K562 (cell line): ENCODE measurements around the gene TMEM222. TPM values are rescaled to one million over a fixed set of nuclear protein-coding genes. Genes with fewer than 3 reads are reported as not detected.

Source experiments
- EGR1 ChIP-seq: fragments of 450-650 bp; conservative IDR thresholded peaks from 2 replicates; pipeline ENCODE4 v1.6.1; 2017; ENCODE audit warnings: mild to moderate bottlenecking
- EWSR1 ChIP-seq: fragments of 450-650 bp; IDR thresholded peaks from 2 replicates; pipeline ENCODE4 v1.6.1; 2018; ENCODE audit warnings: borderline replicate concordance, mild to moderate bottlenecking, low read depth, moderate library complexity; ENCODE audit not compliant: partially characterized antibody
- HMG20B ChIP-seq: fragments of 250-450 bp; sonication (Bioruptor Pico); IDR thresholded peaks from 2 replicates; pipeline ENCODE4 v1.5.0; 2021; ENCODE audit warnings: mild to moderate bottlenecking
- LEF1 ChIP-seq: fragments of 450-650 bp; IDR thresholded peaks from 2 replicates; pipeline ENCODE4 v1.6.1; 2016; ENCODE audit warnings: mild to moderate bottlenecking
- MAFG ChIP-seq: fragments of 450-650 bp; conservative IDR thresholded peaks from 2 replicates; pipeline ENCODE4 v1.6.1; 2016; ENCODE audit warnings: missing genetic modification characterization, missing compliant biosample characterization
- MCM5 ChIP-seq: fragments of 450-650 bp; IDR thresholded peaks from 2 replicates; pipeline ENCODE4 v1.6.1; 2016; ENCODE audit warnings: low read depth
- MEF2D ChIP-seq: conservative IDR thresholded peaks from 2 replicates; pipeline ENCODE4 v1.6.1; 2016; ENCODE audit warnings: low read depth, missing genetic modification characterization, missing compliant biosample characterization
- MIER1 ChIP-seq: fragments of 450-650 bp; IDR thresholded peaks from 2 replicates; pipeline ENCODE4 v1.6.1; 2016; ENCODE audit warnings: antibody characterized with exemption, mild to moderate bottlenecking, low read depth
- MITF ChIP-seq: IDR thresholded peaks from 2 replicates; pipeline ENCODE4 v1.6.1; 2014; ENCODE audit warnings: antibody characterized with exemption
- NR4A1 ChIP-seq, 2 experiments: fragments of 250-450 bp in 1 of 2; fragments of 450-650 bp in 1 of 2; sonication (Bioruptor Pico) in 1 of 2; IDR thresholded peaks; 2 replicates each; pipeline versions ENCODE4 v1.4.0 to v1.6.1; 2016 to 2020; ENCODE audit warnings: mild to moderate bottlenecking in 2 of 2, missing compliant biosample characterization in 1 of 2, missing genetic modification characterization in 1 of 2, moderate library complexity in 1 of 2
- SRSF3 ChIP-seq: fragments of 200-400 bp; formaldehyde crosslinking; IDR thresholded peaks from 2 replicates; pipeline ENCODE4 v1.6.1; 2016; ENCODE audit warnings: mild to moderate bottlenecking, low read length, moderate library complexity; ENCODE audit not compliant: insufficient read depth
- UBTF ChIP-seq, 2 experiments: IDR thresholded peaks; 2 replicates each; pipeline ENCODE4 v1.6.1; 2012; ENCODE audit warnings: improper control_type of control experiment in 2 of 2, low read depth in 2 of 2, low read length in 2 of 2, borderline replicate concordance in 1 of 2
- ZBTB26 ChIP-seq: fragments of 450-650 bp; formaldehyde crosslinking; IDR thresholded peaks from 2 replicates; pipeline ENCODE4 v1.4.0; 2022; ENCODE audit warnings: missing genetic modification characterization
- ZNF282 ChIP-seq: sonication (generic); formaldehyde crosslinking; IDR thresholded peaks from 2 replicates; pipeline ENCODE4 v1.8.1; 2023; ENCODE audit warnings: missing genetic modification reagents
- ZNF444 ChIP-seq: fragments of 250-450 bp; sonication (Bioruptor Pico); IDR thresholded peaks from 2 replicates; pipeline ENCODE4 v1.4.0; 2020; ENCODE audit warnings: mild to moderate bottlenecking, moderate library complexity
- ZNF518B ChIP-seq: fragments of 250-450 bp; sonication (Bioruptor Pico); IDR thresholded peaks from 2 replicates; pipeline ENCODE4 v1.5.0; 2021; ENCODE audit warnings: mild to moderate bottlenecking, moderate library complexity
- polyA plus RNA-seq, 8 experiments: library from polyadenylated mRNA; depleted of rRNA in 4 of 8; stranded (reverse) in 5 of 8; unstranded in 3 of 8; fragments of >200 nt; fragmentation: Nextera tagmentation in 2 of 8; fragmentation: Illumina TruSeq in 1 of 8; extraction: Ambion mirVana in 2 of 8; extraction: Trizol in 1 of 8; gene quantifications; 2 replicates each; pipeline versions ENCODE4 v1.2.1 to v1.2.3, GENCODE V29; 2011 to 2014; ENCODE audit warnings: inconsistent platforms in 1 of 8, missing spikeins in 1 of 8
- total RNA-seq, 7 experiments: library from RNA; depleted of rRNA in 6 of 7; stranded (reverse); fragments of >200 nt in 6 of 7; fragmentation: Illumina TruSeq in 2 of 7; extraction: Trizol in 2 of 7; gene quantifications; 2 replicates each; pipeline versions ENCODE4 v1.2.1 to v1.2.3, GENCODE V29; 2011 to 2021; ENCODE audit warnings: low replicate concordance in 1 of 7

Gene TMEM222
- total and polyA plus RNA-seq, 9 of the 15 experiments (the other 6 are each of a cell fraction or from before 2014, with no cell fraction given): 6.9 to 48.0 (median 32.8) TPM

GRCh38 chr1:27321813-27322568 lies at the start of gene TMEM222 (continued):
- no peak for TF ChIP-seq ZNF518B (CRISPR knock-in tag)
- TF ChIP-seq EGR1: peak; percentile 98
- no peak for TF ChIP-seq MEF2D (tag)
- TF ChIP-seq ZNF282: peak; percentile 88; the same call in 1 of the 2 replicates
- no peak; the same call in 1 of the 2 replicates for TF ChIP-seq ZBTB26 (CRISPR knock-in tag)
- TF ChIP-seq EWSR1: no peak
- 0 out of 4 replicates have a peak, but pooled peaks of 1 of the 2 experiments have one; percentile 42 for TF ChIP-seq UBTF (IDR thresholded peaks at IDR 0.05; ENCODE audit: borderline replicate concordance in 1 of 2, low read depth in 2 of 2, low read length in 2 of 2)
- no peak for TF ChIP-seq NR4A1 (CRISPR knock-in tag; IDR thresholded peaks at IDR 0.05)
- TF ChIP-seq NR4A1 (tag; IDR thresholded peaks at IDR 0.05): peak; percentile 64; the same call in 1 of the 2 replicates
- TF ChIP-seq LEF1: 0 out of 2 replicates have a peak, but pooled peaks have one; percentile 35
- TF ChIP-seq MITF: 0 out of 2 replicates have a peak, but pooled peaks have one; percentile 65
- TF ChIP-seq MAFG (tag): no peak
- TF ChIP-seq HMG20B (CRISPR knock-in tag): no peak
- no peak for TF ChIP-seq ZNF444 (CRISPR knock-in tag)
- 0 out of 2 replicates have a peak, but pooled peaks have one; percentile 84 for TF ChIP-seq SRSF3
- TF ChIP-seq MIER1: no peak
- TF ChIP-seq MCM5: no peak
